SK-N-SH (cell line): ENCODE results near the gene KRTAP2-4. TPM values are rescaled to one million over a fixed set of nuclear protein-coding genes. Genes with fewer than 3 reads are reported as not detected.

ENCODE experiments used
- CTCF ChIA-PET: fragments of 300-600, 350-600 bp; formaldehyde crosslinking; extraction: SDS; loops from one replicate; lab custom pipeline; 2021; lab: Yijun Ruan, JAX
- POLR2A ChIA-PET: fragments of 350-600 bp; sonication (Branson Sonifier 250); formaldehyde crosslinking; extraction: SDS; loops from one replicate; lab custom pipeline; 2020; ENCODE audit warnings: antibody characterized with exemption, inconsistent platforms; lab: Yijun Ruan, JAX
- DNase-seq: peaks from one replicate; pipeline ENCODE4 v3.0.0; 2012
- H2AFZ ChIP-seq: fragments of 200-600 bp; sonication (generic); 2 replicates; pipeline ENCODE4 v1.8.1; 2016; ENCODE audit warnings: antibody characterized with exemption, mild to moderate bottlenecking, low read depth
- H3F3A ChIP-seq: fragments of 200-600 bp; sonication (generic); replicated peaks from 2 replicates; pipeline ENCODE3; 2016; ENCODE audit warnings: antibody characterized with exemption, mild to moderate bottlenecking; ENCODE audit not compliant: insufficient read depth
- H3K27ac ChIP-seq, 2 experiments: fragments of 200-500 bp in 1 of 2; fragments of 200-600 bp in 1 of 2; sonication (Bioruptor generic) in 1 of 2; sonication (generic), shearing (Covaris generic) in 1 of 2; 2 replicates each; pipeline versions ENCODE4 v1.5.1 to v1.6.1; 2014 to 2016; ENCODE audit warnings: low read depth in 2 of 2, inconsistent platforms in 1 of 2, low read length in 1 of 2, mild to moderate bottlenecking in 1 of 2, mixed read lengths in 1 of 2
- H3K27me3 ChIP-seq: fragments of 200-600 bp; sonication (generic), shearing (Covaris generic); 2 replicates; pipeline ENCODE4 v1.6.1; 2016; ENCODE audit warnings: mixed run types; ENCODE audit not compliant: insufficient read depth
- H3K36me3 ChIP-seq, 2 experiments: fragments of 200-500 bp in 1 of 2; fragments of 200-600 bp in 1 of 2; sonication (Bioruptor generic) in 1 of 2; sonication (generic) in 1 of 2; replicated peaks in 1 of 2; 2 replicates each; pipeline versions ENCODE3 to v1.5.1; 2014 to 2016; ENCODE audit warnings: low read length in 1 of 2, mild to moderate bottlenecking in 1 of 2; ENCODE audit not compliant: insufficient read depth in 2 of 2, control insufficient read depth in 1 of 2
- H3K4me1 ChIP-seq, 2 experiments: fragments of 200-500 bp in 1 of 2; fragments of 200-600 bp in 1 of 2; sonication (Bioruptor generic) in 1 of 2; sonication (generic), shearing (Covaris generic) in 1 of 2; 2 replicates each; pipeline versions ENCODE4 v1.5.1 to v1.6.1; 2014 to 2016; ENCODE audit warnings: low read depth in 1 of 2, low read length in 1 of 2, mixed run types in 1 of 2; ENCODE audit not compliant: insufficient read depth in 2 of 2, control insufficient read depth in 1 of 2
- H3K4me2 ChIP-seq: fragments of 200-600 bp; sonication (generic), shearing (Covaris generic); 2 replicates; pipeline ENCODE4 v1.6.1; 2017; ENCODE audit warnings: mixed run types
- H3K4me3 ChIP-seq, 2 experiments: fragments of 200-500 bp in 1 of 2; fragments of 200-600 bp in 1 of 2; sonication (Bioruptor generic) in 1 of 2; sonication (generic), shearing (Covaris generic) in 1 of 2; 2 replicates each; pipeline versions ENCODE4 v1.5.1 to v1.8.1; 2014 to 2016; ENCODE audit warnings: low read depth in 2 of 2, inconsistent platforms in 1 of 2, low read length in 1 of 2, mild to moderate bottlenecking in 1 of 2, mixed read lengths in 1 of 2, moderate library complexity in 1 of 2
- H3K79me2 ChIP-seq: fragments of 200-600 bp; sonication (generic); 2 replicates; pipeline ENCODE4 v1.8.1; 2017; ENCODE audit warnings: mild to moderate bottlenecking; ENCODE audit not compliant: insufficient read depth
- H3K9ac ChIP-seq: fragments of 200-600 bp; sonication (generic); 2 replicates; pipeline ENCODE4 v1.6.1; 2017; ENCODE audit warnings: mixed run types
- H3K9me2 ChIP-seq: fragments of 200-600 bp; sonication (generic); 2 replicates; pipeline ENCODE4 v1.6.1; 2017; ENCODE audit warnings: mixed run types
- H3K9me3 ChIP-seq: fragments of 200-600 bp; sonication (generic); 2 replicates; pipeline ENCODE4 v1.6.1; 2017; ENCODE audit warnings: mixed run types, mild to moderate bottlenecking, moderate library complexity
- H4K20me1 ChIP-seq: fragments of 200-600 bp; sonication (generic); 2 replicates; pipeline ENCODE4 v1.6.1; 2017; ENCODE audit warnings: mild to moderate bottlenecking, mixed run types; ENCODE audit not compliant: insufficient read depth
- ELF1 ChIP-seq: IDR thresholded peaks from 2 replicates; pipeline ENCODE4 v1.4.0; 2012
- EZH2phosphoT487 ChIP-seq: fragments of 200-600 bp; sonication (generic); IDR thresholded peaks from 2 replicates; pipeline ENCODE4 v1.6.1; 2017; ENCODE audit warnings: low read depth, mixed run types, mild to moderate bottlenecking, antibody characterized with exemption, moderate library complexity, borderline replicate concordance
- FOXJ3 ChIP-seq: sonication (generic); formaldehyde crosslinking; IDR thresholded peaks from 2 replicates; pipeline ENCODE4 v1.5.1; 2020; ENCODE audit warnings: mild to moderate bottlenecking, missing genetic modification reagents
- JUND ChIP-seq: IDR thresholded peaks from 2 replicates; pipeline ENCODE4 v1.4.0; 2012
- MEF2A ChIP-seq: IDR thresholded peaks from 2 replicates; pipeline ENCODE4 v1.4.0; 2012; ENCODE audit warnings: low read depth, borderline replicate concordance
- RCOR1 ChIP-seq: fragments of 150-350 bp; IDR thresholded peaks from 2 replicates; pipeline ENCODE4 v1.6.1; 2017; ENCODE audit warnings: antibody characterized with exemption, low read length
- RFX5 ChIP-seq: IDR thresholded peaks from 2 replicates; pipeline ENCODE4 v1.6.1; 2012; ENCODE audit warnings: mild to moderate bottlenecking, improper control_type of control experiment, low read length
- SIN3A ChIP-seq: IDR thresholded peaks from 2 replicates; pipeline ENCODE4 v1.6.1; 2012; ENCODE audit warnings: low read depth, mild to moderate bottlenecking, low read length, moderate library complexity, borderline replicate concordance
- SMC3 ChIP-seq: IDR thresholded peaks from 2 replicates; pipeline ENCODE4 v1.6.1; 2012; ENCODE audit warnings: low read depth, low read length, improper control_type of control experiment
- TCF12 ChIP-seq: IDR thresholded peaks from 2 replicates; pipeline ENCODE4 v1.4.0; 2012
- TEAD4 ChIP-seq: IDR thresholded peaks from 2 replicates; pipeline ENCODE4 v1.4.0; 2012; ENCODE audit warnings: mild to moderate bottlenecking, borderline replicate concordance; ENCODE audit not compliant: insufficient read depth
- YY1 ChIP-seq: IDR thresholded peaks from 2 replicates; pipeline ENCODE4 v1.4.0; 2012; ENCODE audit warnings: low read depth, mild to moderate bottlenecking
- WGBS: methylation state at CpG from one replicate; pipeline ENCODE4 v1.1.6; 2017; ENCODE audit warnings: low lambda C conversion rate; 5-methylcytosine and 5-hydroxymethylcytosine counted together
- polyA plus RNA-seq, 3 experiments: library from polyadenylated mRNA; depleted of rRNA; stranded (reverse); fragments of >200 nt; gene quantifications; 2 replicates each; pipeline ENCODE4 v1.2.3, GENCODE V29; 2012
- TF ChIP-seq, protein P1 (sequence below): IDR thresholded peaks from 2 replicates; pipeline ENCODE4 v1.4.0; 2012; ENCODE audit warnings: low read depth
- TF ChIP-seq, protein P2 (sequence below): IDR thresholded peaks from 2 replicates; pipeline ENCODE4 v1.4.0; 2012; ENCODE audit warnings: low read depth, borderline replicate concordance

The KRTAP2-4 gene
- polyA plus RNA-seq, 1 of the 3 experiments (the other 2 are of a cell fraction) = not detected

DNA sequence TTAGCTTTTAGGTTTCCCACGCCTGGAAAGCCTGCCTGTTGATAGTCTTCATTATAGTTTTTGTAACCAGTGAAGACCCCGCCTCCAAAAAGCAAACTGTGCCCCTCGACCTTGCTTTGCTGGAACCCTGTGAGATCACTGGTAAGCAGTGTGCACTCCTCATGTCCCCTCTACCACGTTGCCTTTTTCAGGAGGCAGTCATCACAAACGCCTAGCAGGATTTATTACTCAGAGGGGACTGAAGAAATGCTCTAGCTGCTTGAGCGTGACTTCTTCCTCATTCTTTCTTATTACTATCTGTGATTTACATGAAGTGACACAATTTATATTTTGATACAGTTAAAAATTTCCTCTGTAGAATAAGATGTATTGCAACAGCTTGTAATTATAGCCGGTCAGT is 50.2 kb downstream of the KRTAP2-4 start:
- peaks cover 36% of the 10 kb centered on the region; the same call in 1 of the 2 replicates for H3K27me3 ChIP-seq
- no peak overlapping the region for H3K4me3 ChIP-seq
- no peaks in the 10 kb centered on the region for H3F3A ChIP-seq
- ChIA-PET POLR2A (no interaction called here), CTCF (interaction anchor here (0.6 kb wide), 1 partner anchor 58 kb away, joined by 3 read pairs; no protein-coding TSS in a partner anchor)
- no peak overlapping the region for H3K4me2 ChIP-seq
- H3K9me2 ChIP-seq = no peaks in the 10 kb centered on the region
- no peak overlapping the region for H3K9ac ChIP-seq
- TF ChIP-seq, protein P1, sequence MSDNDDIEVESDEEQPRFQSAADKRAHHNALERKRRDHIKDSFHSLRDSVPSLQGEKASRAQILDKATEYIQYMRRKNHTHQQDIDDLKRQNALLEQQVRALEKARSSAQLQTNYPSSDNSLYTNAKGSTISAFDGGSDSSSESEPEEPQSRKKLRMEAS = no peak
- TF ChIP-seq RCOR1 (no peak), EZH2phosphoT487 (no peak), YY1 (no peak), FOXJ3 (CRISPR knock-in tag) (no peak), JUND (no peak), TEAD4 (no peak), TCF12 (no peak), ELF1 (no peak), MEF2A (no peak), SMC3 (no peak), RFX5 (no peak), SIN3A (no peak)
- TF ChIP-seq, protein P2, sequence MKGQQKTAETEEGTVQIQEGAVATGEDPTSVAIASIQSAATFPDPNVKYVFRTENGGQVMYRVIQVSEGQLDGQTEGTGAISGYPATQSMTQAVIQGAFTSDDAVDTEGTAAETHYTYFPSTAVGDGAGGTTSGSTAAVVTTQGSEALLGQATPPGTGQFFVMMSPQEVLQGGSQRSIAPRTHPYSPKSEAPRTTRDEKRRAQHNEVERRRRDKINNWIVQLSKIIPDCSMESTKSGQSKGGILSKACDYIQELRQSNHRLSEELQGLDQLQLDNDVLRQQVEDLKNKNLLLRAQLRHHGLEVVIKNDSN = no peak
- H3K79me2 ChIP-seq = no peaks in the 10 kb centered on the region
- DNase-seq = no peak
- H3K9me3 ChIP-seq = no peaks in the 10 kb centered on the region
- 14% methylated on average over 7 of the region's 7 CpGs for WGBS
- H3K36me3 ChIP-seq = no peaks in the 10 kb centered on the region
- H3K27ac ChIP-seq = no peak overlapping the region
- H2AFZ ChIP-seq = no peak overlapping the region
- H3K4me1 ChIP-seq = no peaks in the 10 kb centered on the region
- H4K20me1 ChIP-seq = no peaks in the 10 kb centered on the region

Other genes starting within 250 kb of the KRTAP2-4 start
- gene KRT10, start 243.3 kb downstream of the KRTAP2-4 start, polyA plus RNA-seq (2012; rRNA removed) = 17.1 and 31.6 TPM in 2 replicates
- not detected in 2 replicates for gene KRT12, start 198.7 kb downstream of the KRTAP2-4 start, polyA plus RNA-seq (2012; rRNA removed)
- not detected in 2 replicates for gene KRT20, start 180.6 kb downstream of the KRTAP2-4 start, polyA plus RNA-seq (2012; rRNA removed)
- gene KRT23, start 128.2 kb downstream of the KRTAP2-4 start, polyA plus RNA-seq (2012; rRNA removed) = not detected in 2 replicates
- gene KRT39, start 98.9 kb downstream of the KRTAP2-4 start, polyA plus RNA-seq (2012; rRNA removed) = not detected in 2 replicates
- gene KRT40, start 81.6 kb downstream of the KRTAP2-4 start, polyA plus RNA-seq (2012; rRNA removed) = not detected in 2 replicates
- not detected in 2 replicates for gene KRTAP3-3, start 71.7 kb downstream of the KRTAP2-4 start, polyA plus RNA-seq (2012; rRNA removed)
- not detected in 2 replicates for gene KRTAP3-2, start 66.0 kb downstream of the KRTAP2-4 start, polyA plus RNA-seq (2012; rRNA removed)
- gene KRTAP3-1, start 56.8 kb downstream of the KRTAP2-4 start, polyA plus RNA-seq (2012; rRNA removed) = not detected in 2 replicates
- gene KRTAP1-5, start 38.7 kb downstream of the KRTAP2-4 start, polyA plus RNA-seq (2012; rRNA removed) = not detected in 2 replicates
- not detected in 2 replicates for gene KRTAP1-4, start 35.7 kb downstream of the KRTAP2-4 start, polyA plus RNA-seq (2012; rRNA removed)
- gene KRTAP1-3, start 31.0 kb downstream of the KRTAP2-4 start, polyA plus RNA-seq (2012; rRNA removed) = not detected in 2 replicates
- not detected in 2 replicates for gene KRTAP1-1, start 24.4 kb downstream of the KRTAP2-4 start, polyA plus RNA-seq (2012; rRNA removed)
- gene KRTAP2-1, start 18.6 kb downstream of the KRTAP2-4 start, polyA plus RNA-seq (2012; rRNA removed) = not detected in 2 replicates
- not detected in 2 replicates for gene KRTAP2-2, start 10.6 kb downstream of the KRTAP2-4 start, polyA plus RNA-seq (2012; rRNA removed)
- 0.36 and 0.39 TPM in 2 replicates for gene KRTAP2-3, start 5.8 kb downstream of the KRTAP2-4 start, polyA plus RNA-seq (2012; rRNA removed)
- not detected in 2 replicates for gene KRTAP4-7, start 18.3 kb upstream of the KRTAP2-4 start, polyA plus RNA-seq (2012; rRNA removed)
- gene KRTAP4-8, start 32.3 kb upstream of the KRTAP2-4 start, polyA plus RNA-seq (2012; rRNA removed) = not detected in 2 replicates
- gene KRTAP4-16, start 36.3 kb upstream of the KRTAP2-4 start, polyA plus RNA-seq (2012; rRNA removed) = not detected in 2 replicates
- gene KRTAP4-9, start 39.5 kb upstream of the KRTAP2-4 start, polyA plus RNA-seq (2012; rRNA removed) = not detected in 2 replicates
- not detected in 2 replicates for gene KRTAP4-11, start 52.5 kb upstream of the KRTAP2-4 start, polyA plus RNA-seq (2012; rRNA removed)
- not detected in 2 replicates for gene KRTAP4-12, start 58.3 kb upstream of the KRTAP2-4 start, polyA plus RNA-seq (2012; rRNA removed)
- not detected in 2 replicates for gene KRTAP4-6, start 74.7 kb upstream of the KRTAP2-4 start, polyA plus RNA-seq (2012; rRNA removed)
- gene KRTAP4-5, start 83.9 kb upstream of the KRTAP2-4 start, polyA plus RNA-seq (2012; rRNA removed) = not detected in 2 replicates
- gene KRTAP4-4, start 94.9 kb upstream of the KRTAP2-4 start, polyA plus RNA-seq (2012; rRNA removed) = not detected in 2 replicates
- not detected in 2 replicates for gene KRTAP4-3, start 102.3 kb upstream of the KRTAP2-4 start, polyA plus RNA-seq (2012; rRNA removed)
- not detected in 2 replicates for gene KRTAP4-2, start 112.3 kb upstream of the KRTAP2-4 start, polyA plus RNA-seq (2012; rRNA removed)
- gene KRTAP4-1, start 119.0 kb upstream of the KRTAP2-4 start, polyA plus RNA-seq (2012; rRNA removed) = not detected in 2 replicates
- gene KRTAP9-1, start 124.0 kb upstream of the KRTAP2-4 start, polyA plus RNA-seq (2012; rRNA removed) = not detected in 2 replicates
- gene KRTAP9-2, start 160.8 kb upstream of the KRTAP2-4 start, polyA plus RNA-seq (2012; rRNA removed) = not detected in 2 replicates
- gene KRTAP9-3, start 166.6 kb upstream of the KRTAP2-4 start, polyA plus RNA-seq (2012; rRNA removed) = not detected in 2 replicates
- not detected in 2 replicates for gene KRTAP9-8, start 172.1 kb upstream of the KRTAP2-4 start, polyA plus RNA-seq (2012; rRNA removed)
- not detected in 2 replicates for gene KRTAP9-4, start 183.8 kb upstream of the KRTAP2-4 start, polyA plus RNA-seq (2012; rRNA removed)
- gene KRTAP9-9, start 189.5 kb upstream of the KRTAP2-4 start, polyA plus RNA-seq (2012; rRNA removed) = not detected in 2 replicates
- gene KRTAP9-6, start 199.5 kb upstream of the KRTAP2-4 start, polyA plus RNA-seq (2012; rRNA removed) = not detected in 2 replicates
- gene KRTAP9-7, start 209.8 kb upstream of the KRTAP2-4 start, polyA plus RNA-seq (2012; rRNA removed) = not detected in 2 replicates
- gene KRTAP29-1, start 237.0 kb upstream of the KRTAP2-4 start, polyA plus RNA-seq (2012; rRNA removed) = not detected in 2 replicates
- gene KRTAP16-1, start 243.4 kb upstream of the KRTAP2-4 start, polyA plus RNA-seq (2012; rRNA removed) = not detected in 2 replicates
- not detected in 2 replicates for gene KRTAP17-1, start 249.8 kb upstream of the KRTAP2-4 start, polyA plus RNA-seq (2012; rRNA removed)